ENCODE measurements around the gene PCNX2.

GRCh38 chr1:233246965-233247364 lies 48.6 kb downstream of the PCNX2 start:
- TF ChIP-seq EZH2 (IDR thresholded peaks at IDR 0.05; ENCODE audit: low read length, missing control alignments) (no peak), CTCF (conservative IDR thresholded peaks at IDR 0.05 in 1 of 2, IDR thresholded peaks at IDR 0.05 in 1 of 2; ENCODE audit: low read depth in 1 of 2, low read length in 2 of 2) (no peak)
